GM12892 (cell line): ENCODE data around the gene MYPOP.

Experiments
- POLR2A ChIP-seq: IDR thresholded peaks from 2 replicates; pipeline ENCODE4 v1.6.1; 2011; ENCODE audit warnings: low read depth, low read length, control low read depth
- POLR2AphosphoS5 ChIP-seq: IDR thresholded peaks from 2 replicates; pipeline ENCODE4 v1.6.1; 2011; ENCODE audit warnings: low read depth, low read length, control low read depth
- TAF1 ChIP-seq: IDR thresholded peaks from 2 replicates; pipeline ENCODE4 v1.6.1; 2011; ENCODE audit warnings: low read depth, mild to moderate bottlenecking, control low read depth, low read length, borderline replicate concordance

DNA sequence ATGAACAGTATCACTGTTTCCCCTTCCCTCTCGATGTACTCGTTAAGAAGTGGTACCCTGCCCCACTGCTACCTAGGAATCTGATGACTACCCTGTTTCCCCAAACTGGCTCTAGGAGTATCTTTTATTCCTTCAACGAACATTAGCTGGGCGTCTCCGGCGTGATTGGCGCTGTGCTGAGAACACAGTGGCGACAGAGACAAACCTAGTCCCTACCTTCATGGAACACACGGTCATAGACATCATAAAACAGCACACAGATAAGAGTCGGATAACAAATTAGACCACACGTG is 40.2 kb downstream of the MYPOP start:
- TF ChIP-seq POLR2A (no peak), POLR2AphosphoS5 (no peak), TAF1 (no peak)
